ENCODE results near the gene AIMP2.
"Not testable (repeated sequence)": the region's sequence is repeated elsewhere in the genome, so short reads cannot be mapped to it uniquely, and the experiment has no call there.

AIMP2 gene

DNA sequence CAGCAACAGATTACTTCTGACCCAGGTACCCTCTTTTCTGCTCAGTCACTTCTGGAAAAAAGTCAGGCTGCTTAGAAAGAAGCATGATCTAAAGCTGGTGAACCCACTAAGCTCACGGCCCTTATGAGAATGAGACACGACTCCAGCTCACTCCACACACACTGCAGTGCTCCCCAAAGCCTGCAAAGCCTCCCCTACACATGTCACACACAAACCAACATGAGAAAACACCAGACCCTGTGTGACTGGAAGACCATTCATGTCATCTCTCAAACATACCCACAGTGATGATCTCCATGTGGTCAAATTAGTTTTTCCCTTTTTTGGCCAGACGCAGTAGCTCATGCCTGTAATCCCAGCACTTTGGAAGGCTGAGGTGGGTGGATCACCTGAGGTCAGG is 22.5 kb downstream of the AIMP2 start:
- H3K4me3 ChIP-seq (ENCODE audit: control insufficient read depth, low read depth, low read length), result no peak overlapping the region
- no peak for DNase-seq (ENCODE audit: low read depth)
- TF ChIP-seq, protein P1, sequence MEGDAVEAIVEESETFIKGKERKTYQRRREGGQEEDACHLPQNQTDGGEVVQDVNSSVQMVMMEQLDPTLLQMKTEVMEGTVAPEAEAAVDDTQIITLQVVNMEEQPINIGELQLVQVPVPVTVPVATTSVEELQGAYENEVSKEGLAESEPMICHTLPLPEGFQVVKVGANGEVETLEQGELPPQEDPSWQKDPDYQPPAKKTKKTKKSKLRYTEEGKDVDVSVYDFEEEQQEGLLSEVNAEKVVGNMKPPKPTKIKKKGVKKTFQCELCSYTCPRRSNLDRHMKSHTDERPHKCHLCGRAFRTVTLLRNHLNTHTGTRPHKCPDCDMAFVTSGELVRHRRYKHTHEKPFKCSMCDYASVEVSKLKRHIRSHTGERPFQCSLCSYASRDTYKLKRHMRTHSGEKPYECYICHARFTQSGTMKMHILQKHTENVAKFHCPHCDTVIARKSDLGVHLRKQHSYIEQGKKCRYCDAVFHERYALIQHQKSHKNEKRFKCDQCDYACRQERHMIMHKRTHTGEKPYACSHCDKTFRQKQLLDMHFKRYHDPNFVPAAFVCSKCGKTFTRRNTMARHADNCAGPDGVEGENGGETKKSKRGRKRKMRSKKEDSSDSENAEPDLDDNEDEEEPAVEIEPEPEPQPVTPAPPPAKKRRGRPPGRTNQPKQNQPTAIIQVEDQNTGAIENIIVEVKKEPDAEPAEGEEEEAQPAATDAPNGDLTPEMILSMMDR (conservative IDR thresholded peaks at IDR 0.05; ENCODE audit: control insufficient read depth, insufficient read depth, low read depth, low read length), result no peak

DNA sequence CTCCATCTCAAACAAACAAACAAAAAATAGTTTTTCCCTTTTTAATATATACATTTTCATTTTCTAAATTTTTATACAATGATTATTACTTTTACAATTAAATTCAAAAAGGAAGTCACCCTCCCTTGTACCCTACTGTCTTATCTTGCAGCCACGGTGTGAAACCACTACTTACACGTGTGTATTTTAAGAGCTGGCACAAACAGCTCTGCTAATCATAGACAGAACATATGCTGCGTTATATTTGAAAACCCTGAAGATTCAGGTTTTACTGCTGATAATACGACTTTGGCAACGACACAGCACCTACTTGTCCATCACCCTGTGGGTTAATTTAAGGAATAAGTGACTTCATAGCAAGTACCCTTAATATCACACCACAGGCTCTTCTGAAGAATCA is 23.1 kb downstream of the AIMP2 start:
- TF ChIP-seq, protein P1 (conservative IDR thresholded peaks at IDR 0.05; ENCODE audit: control insufficient read depth, insufficient read depth, low read depth, low read length), result no peak
- no peak overlapping the region for H3K4me3 ChIP-seq (ENCODE audit: control insufficient read depth, low read depth, low read length)
- DNase-seq (ENCODE audit: low read depth), result no peak

DNA sequence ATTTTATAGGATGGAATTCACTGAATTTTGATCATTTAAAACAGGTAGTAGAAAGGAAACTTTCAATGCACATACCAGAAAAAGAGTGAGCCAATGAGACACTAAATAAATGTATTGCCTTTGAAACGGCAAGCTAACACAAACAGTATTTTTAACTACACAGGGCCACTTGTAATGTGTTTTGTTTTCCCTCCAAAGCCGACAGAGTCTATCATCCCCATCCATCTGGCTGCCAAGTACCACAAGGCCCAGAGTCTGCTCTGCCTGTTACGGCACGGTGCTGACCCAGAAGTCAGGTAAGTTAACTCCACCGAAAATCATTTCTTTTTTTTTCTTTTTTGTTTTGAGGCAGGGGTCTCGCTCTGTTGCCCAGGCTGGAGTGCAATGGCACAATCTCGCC is 23.6 kb downstream of the AIMP2 start:
- no peak for DNase-seq (ENCODE audit: low read depth)
- TF ChIP-seq, protein P1 (conservative IDR thresholded peaks at IDR 0.05; ENCODE audit: control insufficient read depth, insufficient read depth, low read depth, low read length), result no peak
- no peak overlapping the region for H3K4me3 ChIP-seq (ENCODE audit: control insufficient read depth, low read depth, low read length)

- no peak overlapping the region for H3K4me3 ChIP-seq (ENCODE audit: control insufficient read depth, low read depth, low read length)
- no peak for DNase-seq (ENCODE audit: low read depth)
- TF ChIP-seq, protein P1 (conservative IDR thresholded peaks at IDR 0.05; ENCODE audit: control insufficient read depth, insufficient read depth, low read depth, low read length), result no peak
Observed at GRCh38 chr7:6035165-6035564, 26.1 kb downstream of the AIMP2 start.

DNA sequence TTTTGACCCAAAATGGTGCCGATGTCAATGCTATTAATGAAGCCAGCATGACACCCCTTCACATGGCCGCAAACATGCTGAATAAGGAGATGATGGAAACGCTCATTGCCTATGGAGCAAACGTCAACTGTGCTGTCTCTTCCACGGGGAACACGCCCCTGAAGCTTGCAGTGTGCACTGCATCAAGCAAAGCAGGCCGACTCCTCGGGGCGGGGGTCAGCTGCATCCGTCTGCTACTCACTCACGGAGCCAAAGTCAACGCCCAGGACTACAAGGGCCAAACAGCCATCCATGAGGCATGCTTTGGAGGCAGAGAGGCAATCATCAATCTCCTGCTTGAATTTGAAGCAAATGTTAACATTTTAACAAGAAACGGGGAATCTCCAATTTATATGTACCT is 26.6 kb downstream of the AIMP2 start:
- no peak overlapping the region for H3K4me3 ChIP-seq (ENCODE audit: control insufficient read depth, low read depth, low read length)
- no peak for DNase-seq (ENCODE audit: low read depth)
- TF ChIP-seq, protein P1 (conservative IDR thresholded peaks at IDR 0.05; ENCODE audit: control insufficient read depth, insufficient read depth, low read depth, low read length), result no peak

DNA sequence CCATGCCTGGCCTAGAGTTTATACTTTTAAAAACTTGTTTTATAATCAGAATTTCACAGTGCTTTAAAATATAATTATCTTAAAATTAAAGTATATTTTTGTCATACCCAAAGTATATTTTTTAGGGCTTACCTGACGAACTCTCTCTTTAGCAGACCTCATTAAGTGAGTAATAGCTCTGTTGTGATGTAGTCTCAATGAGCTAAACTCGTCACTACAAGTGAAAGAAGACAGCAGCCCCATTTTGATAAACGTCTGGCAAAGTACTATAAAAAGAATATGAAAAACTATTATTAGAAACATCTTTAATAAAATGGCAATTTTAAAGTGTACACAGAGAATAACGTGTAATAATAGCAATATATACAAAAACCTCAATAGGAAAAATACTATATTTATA is 40.7 kb downstream of the AIMP2 start:
- no peak overlapping the region for H3K4me3 ChIP-seq (ENCODE audit: control insufficient read depth, low read depth, low read length)
- DNase-seq (ENCODE audit: low read depth), result no peak
- TF ChIP-seq, protein P1 (conservative IDR thresholded peaks at IDR 0.05; ENCODE audit: control insufficient read depth, insufficient read depth, low read depth, low read length), result no peak

DNA sequence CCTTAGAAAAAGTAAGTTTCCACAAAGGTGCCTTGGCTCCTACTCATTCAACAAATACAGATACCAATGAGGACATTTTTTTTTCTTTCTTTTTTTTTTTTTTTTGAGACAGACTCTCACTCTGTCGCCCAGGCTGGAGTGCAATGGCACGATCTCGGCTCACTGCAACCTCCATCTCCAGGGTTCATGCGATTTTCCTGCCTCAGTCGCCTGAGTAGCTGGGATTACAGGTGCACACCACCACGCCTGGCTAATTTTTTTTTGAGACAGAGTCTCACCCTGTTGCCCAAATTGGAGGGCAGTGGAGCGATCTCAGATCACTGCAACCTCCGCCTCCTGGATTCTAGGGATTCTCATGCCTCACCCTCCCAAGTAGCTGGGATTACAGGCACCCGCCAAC is 42.1 kb downstream of the AIMP2 start:
- DNase-seq (ENCODE audit: low read depth); H3K4me3 ChIP-seq (ENCODE audit: control insufficient read depth, low read depth, low read length): not testable (repeated sequence)
